C4-2B (cell line): ENCODE data around the gene OPN4.

Source experiments
- ZFX ChIP-seq: fragments of 450-650 bp; IDR thresholded peaks from 2 replicates; pipeline ENCODE4 v1.6.1; 2017
- TF ChIP-seq, protein P1 (sequence below): fragments of 450-650 bp; conservative IDR thresholded peaks from 2 replicates; pipeline ENCODE4 v1.5.1; 2017; ENCODE audit warnings: mild to moderate bottlenecking

DNA sequence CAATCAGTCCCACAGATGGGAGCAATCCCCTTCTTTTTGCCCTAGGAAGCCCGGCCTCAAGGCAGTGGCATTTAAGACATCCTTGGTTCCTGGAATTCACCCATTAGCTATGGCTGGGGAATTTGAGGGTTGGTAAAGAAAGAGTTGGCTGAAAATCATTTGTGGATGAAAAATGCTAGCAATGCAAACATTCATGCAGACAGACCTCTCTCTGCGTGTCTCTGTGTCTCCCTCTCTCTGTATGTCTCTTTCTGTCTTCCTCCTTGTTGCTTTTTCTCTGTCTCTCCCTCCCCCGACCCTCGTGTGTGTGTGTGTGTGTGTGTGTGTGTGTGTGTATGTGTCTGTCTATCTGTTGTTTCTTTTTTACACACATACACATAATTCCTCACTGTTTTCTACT, 33.4 kb downstream of the OPN4 start:
- TF ChIP-seq, protein P1, sequence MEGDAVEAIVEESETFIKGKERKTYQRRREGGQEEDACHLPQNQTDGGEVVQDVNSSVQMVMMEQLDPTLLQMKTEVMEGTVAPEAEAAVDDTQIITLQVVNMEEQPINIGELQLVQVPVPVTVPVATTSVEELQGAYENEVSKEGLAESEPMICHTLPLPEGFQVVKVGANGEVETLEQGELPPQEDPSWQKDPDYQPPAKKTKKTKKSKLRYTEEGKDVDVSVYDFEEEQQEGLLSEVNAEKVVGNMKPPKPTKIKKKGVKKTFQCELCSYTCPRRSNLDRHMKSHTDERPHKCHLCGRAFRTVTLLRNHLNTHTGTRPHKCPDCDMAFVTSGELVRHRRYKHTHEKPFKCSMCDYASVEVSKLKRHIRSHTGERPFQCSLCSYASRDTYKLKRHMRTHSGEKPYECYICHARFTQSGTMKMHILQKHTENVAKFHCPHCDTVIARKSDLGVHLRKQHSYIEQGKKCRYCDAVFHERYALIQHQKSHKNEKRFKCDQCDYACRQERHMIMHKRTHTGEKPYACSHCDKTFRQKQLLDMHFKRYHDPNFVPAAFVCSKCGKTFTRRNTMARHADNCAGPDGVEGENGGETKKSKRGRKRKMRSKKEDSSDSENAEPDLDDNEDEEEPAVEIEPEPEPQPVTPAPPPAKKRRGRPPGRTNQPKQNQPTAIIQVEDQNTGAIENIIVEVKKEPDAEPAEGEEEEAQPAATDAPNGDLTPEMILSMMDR, result no peak
- TF ChIP-seq ZFX, result no peak
